Epithelial cell of prostate (primary cell): ENCODE data around the gene ZNF521.

Source experiments
- DNase-seq: peaks from one replicate; pipeline ENCODE4 v3.0.0-alpha.2; 2011; ENCODE audit warnings: low read depth, low spot score
- H3K27ac ChIP-seq: fragments of 450-650 bp; 2 replicates; pipeline ENCODE4 v1.5.1; 2017; ENCODE audit warnings: mild to moderate bottlenecking

ZNF521 gene

DNA sequence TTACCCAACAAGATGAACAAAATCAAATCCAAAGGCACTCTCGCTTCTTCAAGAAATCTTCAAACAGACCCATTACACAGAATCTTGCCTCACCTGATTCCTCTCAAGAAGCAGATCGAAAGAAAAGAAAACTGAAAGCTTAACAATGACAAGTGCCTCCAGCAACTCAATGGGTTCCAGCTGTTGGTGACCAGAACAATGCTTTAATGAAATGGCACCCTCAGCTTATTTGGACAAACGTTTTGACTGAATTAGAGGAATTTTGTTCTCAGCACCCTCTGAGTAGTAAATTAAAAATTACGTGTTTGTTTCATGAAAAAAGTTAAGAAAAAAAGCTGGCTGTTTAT is 211.0 kb downstream of the ZNF521 start:
- H3K27ac ChIP-seq, result no peak overlapping the region
- no peak for DNase-seq

DNA sequence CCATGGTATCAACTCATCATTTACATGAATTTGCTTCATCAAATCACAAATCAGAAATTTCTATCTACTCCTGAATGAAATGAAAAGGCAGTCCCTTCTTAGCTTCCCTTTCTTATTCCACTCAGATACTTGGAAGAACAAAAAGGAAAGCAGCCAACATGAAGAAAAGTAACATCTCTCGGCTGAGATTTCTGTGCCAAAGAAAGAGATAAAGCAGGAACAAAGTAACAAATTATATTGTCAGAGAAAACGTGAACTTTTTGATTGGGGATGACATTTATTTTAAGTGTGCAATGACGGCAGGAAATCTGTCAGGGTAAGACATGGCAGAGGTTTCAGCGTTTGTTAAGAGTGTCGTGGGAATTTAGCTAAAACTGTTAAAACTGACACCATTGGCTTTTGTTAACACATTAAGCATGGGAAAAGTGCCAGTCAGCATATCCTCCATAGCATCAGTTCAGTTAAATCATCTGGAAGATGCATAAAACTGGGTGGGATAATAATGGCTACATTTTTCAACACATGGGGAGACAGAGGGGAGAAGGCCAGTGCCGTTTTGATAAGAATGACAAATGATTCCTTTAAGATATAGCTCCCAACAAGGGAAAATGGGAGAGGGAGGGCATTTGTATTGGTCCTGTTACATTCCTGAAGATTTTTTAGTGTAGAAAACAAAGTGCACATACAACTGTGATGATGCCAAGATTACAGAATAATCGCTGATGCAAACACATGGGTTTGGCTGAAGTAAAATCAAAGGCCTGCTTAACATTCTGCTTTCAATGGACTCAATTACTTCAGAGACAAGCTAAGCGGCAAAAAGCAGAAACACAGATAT is 211.6 kb downstream of the ZNF521 start:
- no peak overlapping the region for H3K27ac ChIP-seq
- no peak for DNase-seq

DNA sequence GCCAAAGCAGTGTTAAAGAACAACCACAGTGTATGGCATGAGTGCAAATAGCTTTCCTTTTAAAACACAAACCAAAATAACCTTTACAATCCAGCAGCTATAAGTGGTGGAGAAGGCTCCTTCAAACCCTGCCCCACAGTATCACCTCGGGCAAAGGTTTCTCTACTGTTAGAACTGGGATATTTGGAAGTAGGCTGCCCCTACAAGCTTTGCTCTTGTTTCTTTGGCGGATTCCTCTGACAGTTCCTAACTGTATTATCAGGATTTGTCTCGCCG is 214.8 kb downstream of the ZNF521 start:
- DNase-seq, result no peak

DNA sequence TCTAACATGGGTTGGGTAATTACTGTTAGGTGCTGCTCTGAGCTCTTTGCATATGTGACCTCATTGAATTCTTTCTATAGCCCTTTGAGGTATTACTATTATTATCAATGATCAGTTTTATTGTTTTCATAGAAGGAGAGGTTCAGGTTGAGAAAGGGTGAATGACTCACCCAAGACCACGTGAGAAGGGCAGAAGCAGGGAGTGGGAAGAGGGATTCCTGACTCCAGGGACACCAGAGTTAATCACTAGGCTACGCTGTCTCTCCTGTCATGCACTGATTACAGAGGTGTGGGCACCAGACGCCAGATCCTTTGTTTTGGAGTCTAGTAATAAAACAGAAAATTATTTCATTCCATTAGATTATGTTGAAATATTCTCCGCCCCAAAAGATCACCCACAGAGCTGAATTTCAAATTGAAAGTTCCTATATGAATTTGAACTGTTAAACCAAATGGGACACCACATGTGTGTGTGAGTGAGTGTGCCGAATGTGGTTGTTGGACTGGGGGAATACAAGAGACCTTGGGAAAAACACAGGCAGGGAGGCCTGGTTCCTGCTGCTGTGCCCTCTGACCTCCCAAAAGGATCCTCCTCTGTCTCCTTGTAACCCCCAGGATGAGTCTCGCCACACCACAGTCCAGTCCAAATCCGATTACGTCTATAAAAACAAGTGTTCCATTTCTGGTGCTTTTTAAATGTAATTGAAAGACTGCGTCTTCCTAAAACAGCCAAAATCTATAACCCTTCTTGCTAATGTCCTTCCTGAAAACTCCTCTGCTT is 215.4 kb downstream of the ZNF521 start:
- no peak for DNase-seq
- no peak overlapping the region for H3K27ac ChIP-seq

More for the DNA sequence above, 214.8 kb downstream of the ZNF521 start:
- no peak overlapping the region for H3K27ac ChIP-seq

DNA sequence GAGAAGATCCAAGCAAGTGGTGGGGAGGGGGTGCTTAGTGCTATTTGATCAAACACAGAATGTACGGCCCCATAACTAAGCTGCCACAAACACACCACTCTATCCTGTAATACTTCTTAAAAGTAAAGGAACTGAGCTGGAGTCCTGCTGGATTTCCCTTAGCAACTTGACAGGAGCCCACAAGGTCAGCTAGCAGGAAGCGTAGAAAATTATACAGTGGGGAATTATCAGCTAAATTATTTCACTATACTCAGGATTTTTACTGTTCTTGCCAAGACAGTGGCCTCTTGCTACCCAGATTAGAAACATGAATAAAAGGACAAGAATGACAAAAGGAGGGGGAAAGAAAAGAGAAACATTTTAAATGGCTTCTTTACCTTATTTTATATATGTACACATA is 217.1 kb downstream of the ZNF521 start:
- DNase-seq, result no peak
- H3K27ac ChIP-seq, result no peak overlapping the region

DNA sequence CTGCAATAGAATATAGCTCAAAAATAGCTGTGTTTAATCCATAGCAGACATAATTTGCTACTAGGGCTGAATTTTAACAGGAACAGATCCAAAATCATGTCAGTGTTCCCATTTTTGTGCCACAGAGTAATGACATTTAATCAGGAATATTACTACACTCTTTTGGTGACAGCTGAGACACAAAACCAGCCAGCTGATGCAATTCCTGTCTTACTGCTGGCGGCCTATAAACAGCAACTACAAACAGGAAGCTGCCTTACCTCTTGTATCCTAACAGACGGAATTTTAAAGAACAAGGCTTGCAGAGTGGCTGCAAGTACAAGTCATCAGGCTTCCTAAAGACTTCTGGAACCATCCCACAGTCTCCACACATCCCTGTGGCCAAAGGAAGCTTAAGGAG is 218.1 kb downstream of the ZNF521 start:
- no peak for DNase-seq
- no peak overlapping the region for H3K27ac ChIP-seq

DNA sequence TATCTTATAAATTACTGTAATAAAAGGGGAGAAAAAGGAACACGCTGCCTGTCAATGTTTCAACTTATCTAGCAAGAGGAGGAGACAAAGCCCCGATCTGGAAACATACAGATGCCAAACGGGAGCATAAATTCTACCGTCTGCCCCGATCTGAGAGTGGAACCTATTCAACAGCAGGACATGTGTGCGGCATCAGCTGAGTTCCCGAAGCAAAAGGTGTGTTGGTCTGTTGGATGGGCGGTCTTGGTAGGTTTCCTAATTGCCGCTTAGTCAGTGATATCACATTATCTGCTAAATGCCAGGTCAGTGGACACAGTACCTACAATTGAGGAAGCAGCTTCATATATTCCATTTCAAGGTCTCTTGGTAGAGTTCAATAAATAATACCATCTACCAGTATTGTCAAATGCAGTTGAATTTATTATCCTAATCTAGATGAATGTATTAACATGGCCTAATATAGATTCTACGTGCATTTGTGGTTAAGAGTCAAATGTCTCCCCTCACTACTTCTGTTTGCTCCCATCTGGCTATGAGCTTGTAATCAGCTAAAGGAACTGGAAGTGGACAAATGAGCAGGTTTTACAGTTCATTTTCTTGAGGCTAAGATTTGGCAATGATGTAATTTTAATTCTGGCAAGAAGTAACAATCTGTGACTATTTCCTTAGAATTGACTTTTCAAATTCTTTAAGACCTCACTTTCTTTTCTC is 219.0 kb downstream of the ZNF521 start:
- no peak overlapping the region for H3K27ac ChIP-seq

DNA sequence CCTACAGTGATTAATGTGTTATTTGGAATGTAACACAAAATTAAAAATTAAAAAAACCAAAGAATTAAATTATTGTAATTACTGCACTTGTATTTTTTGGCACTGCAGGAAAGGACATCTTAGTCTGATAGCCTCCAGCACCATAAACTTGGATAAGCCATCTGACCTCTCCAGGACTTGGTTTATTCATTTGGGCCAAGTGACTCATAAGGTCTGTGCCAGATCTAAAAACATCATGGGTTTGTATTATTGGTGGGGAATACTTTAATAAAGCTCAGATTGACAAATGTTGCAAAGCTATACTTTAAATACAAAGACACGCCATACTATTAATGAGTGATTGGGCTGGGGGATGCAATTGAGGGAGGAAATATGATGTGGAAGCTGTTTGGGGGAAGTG is 225.2 kb downstream of the ZNF521 start:
- no peak overlapping the region for H3K27ac ChIP-seq
- DNase-seq, result no peak

More for the DNA sequence above, 219.0 kb downstream of the ZNF521 start:
- DNase-seq, result no peak

DNA sequence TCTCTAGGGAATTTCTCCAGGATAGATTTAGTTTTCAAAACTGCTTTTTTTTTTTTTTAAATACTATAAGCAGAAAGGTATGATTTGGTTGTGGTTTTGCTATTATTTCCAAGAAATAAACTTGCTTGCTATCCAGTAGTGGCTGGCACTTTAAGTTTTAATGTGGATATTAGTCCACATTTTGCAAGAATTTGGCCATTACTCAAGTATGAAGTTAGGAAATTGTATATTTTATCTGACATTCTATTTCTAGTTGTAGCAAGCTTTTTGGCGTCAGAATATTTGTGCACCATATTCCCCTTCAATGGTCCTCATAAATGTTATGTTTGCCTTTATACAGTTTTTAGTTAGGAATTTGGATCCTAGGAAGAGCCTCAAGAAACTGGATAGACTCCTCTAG is 226.3 kb downstream of the ZNF521 start:
- DNase-seq, result no peak
- H3K27ac ChIP-seq, result no peak overlapping the region

DNA sequence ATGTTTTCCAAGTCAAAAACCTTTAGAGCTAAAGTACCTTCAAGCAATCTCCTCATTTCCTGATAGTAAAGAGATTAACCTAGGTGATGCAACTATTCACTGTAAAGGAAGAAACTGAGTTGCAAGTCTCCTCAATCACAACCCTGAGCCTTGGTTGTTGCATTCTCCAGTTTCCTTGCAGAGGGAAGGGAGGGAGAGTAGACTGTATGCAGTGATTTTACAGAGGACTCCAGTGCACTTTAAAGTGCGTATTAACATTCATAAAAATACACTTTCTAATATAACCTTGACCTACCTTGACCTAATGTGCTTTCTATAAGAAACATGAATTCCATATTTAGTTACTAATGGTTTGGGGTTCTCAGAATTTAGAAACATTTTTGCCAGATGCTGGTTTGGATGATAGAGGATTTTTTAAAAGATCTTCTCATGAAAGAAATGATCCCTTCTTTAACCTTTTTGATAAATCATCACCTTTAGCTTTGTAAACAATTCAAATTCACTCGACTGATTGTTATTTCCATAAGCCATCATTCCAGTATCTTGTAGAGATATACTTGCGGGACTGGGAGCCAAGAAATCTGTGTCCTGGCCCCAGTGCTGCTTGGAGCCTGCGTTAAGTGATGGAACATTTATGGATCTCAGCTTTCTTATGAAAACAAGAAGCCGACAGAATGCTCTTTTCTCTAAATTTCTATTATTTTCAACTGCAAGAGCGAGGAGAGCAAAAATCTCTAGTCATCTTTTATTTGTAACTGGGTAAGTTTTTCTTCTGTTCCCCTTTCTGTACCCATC is 228.3 kb downstream of the ZNF521 start:
- no peak overlapping the region for H3K27ac ChIP-seq
- DNase-seq, result no peak

DNA sequence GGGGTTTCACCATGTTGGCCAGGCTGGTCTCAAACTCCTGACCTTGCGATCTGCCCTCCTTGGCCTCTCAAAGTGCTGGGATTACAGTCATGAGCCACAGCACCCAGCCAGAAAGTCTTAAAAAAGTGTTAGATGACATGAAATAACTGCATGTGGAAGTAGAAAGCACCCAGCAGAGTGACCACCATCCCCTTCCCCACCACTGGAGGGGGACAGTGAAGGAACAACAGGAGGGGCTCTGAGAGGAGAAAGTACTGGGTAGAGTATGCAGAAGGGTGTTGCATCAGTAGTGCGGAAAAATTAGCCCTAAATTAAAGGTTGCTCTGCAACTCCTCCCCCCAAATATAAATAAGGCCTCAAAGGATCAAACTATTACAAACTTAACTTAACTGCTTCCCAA is 230.5 kb downstream of the ZNF521 start:
- no peak overlapping the region for H3K27ac ChIP-seq
- DNase-seq, result no peak

DNA sequence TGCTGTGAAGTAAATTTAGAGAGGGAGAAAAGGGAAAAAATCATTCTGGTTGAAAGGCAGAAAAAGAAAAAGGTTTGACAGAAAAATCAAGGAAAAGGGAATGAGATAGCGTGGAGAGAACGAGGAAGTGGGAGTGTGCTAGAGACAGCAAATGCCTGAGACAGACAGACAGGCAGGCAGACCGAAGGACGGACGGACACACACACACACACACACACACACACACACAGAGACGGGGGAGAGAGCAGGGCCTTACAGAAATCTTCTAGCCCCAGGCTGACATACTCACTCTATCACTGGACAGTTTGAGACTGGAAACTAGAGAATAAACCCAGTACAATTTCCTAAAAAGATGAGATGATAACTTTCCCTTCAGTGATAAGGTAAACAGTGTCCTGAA is 238.4 kb downstream of the ZNF521 start:
- DNase-seq, result no peak
- no peak overlapping the region for H3K27ac ChIP-seq

DNA sequence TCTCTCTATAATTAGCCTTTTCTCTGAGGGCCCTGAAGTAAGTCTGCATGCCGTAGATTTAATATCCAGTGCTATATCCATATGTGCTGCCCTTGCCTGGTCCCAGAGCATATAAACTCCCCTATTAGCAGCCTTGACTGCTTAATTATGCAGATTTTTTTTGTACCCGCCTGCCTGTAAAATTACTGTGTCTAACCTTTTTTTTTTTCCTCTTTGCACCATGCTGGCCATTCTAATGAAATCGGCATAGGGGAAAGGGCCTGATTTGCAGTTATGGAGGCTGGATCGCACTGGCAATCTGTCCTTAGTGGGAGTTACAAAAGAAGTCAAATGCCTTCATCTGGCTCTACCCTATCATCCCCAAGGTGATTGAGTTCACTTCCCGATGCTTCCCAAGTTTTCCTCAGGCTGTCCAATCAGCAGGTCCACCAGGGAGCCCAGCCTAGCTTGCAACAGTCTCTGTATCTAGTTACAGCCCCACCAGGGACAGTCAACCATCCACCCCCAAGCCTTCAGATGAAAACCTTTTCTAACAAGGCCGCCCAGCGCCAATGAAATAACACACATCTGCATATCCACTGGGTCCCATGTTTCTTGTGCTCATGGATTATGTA is 239.0 kb downstream of the ZNF521 start:
- no peak overlapping the region for H3K27ac ChIP-seq
- no peak for DNase-seq

DNA sequence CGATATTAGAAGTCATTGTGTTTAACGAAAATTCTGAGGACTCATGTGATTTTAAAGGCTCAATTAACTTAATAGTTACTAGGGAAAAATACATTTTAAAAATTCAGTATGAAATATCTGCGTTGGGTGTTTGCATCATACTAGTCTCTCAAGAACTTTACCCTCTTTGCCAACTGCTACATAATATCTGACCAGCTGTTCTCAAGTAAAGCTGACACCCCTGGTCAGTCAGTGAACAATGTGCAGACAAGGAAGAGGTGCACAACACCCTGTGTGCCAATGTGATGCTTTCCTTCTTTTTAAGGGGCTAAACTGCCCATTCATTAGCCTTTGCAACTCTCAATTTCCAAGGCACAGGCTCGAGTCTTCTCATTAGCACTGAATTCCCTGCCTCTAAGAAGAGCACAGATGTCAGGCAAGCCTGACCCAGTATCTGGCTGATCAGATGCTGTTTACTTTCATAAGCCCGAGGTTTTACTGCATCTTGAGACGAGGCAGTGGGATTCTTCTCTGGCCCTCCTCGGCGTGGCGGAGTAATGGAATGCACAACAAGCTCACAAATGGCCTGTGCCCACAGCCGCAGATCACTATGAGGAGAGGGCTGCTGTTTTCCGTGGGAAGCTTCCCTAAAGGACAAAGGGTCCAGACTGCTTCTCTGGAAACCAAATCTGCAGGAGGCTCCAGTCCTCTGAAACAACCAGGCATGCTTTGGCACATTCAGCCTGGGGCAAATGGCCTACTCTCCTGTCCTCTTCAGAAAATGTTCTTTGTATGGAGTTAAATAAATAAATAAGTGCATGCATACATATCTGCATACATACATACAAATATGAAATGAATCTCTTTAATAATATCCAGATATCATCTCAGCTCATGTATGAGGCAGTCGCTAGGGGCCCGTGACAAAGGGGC is 240.3 kb downstream of the ZNF521 start:
- H3K27ac ChIP-seq, result no peak overlapping the region
- DNase-seq, result no peak

DNA sequence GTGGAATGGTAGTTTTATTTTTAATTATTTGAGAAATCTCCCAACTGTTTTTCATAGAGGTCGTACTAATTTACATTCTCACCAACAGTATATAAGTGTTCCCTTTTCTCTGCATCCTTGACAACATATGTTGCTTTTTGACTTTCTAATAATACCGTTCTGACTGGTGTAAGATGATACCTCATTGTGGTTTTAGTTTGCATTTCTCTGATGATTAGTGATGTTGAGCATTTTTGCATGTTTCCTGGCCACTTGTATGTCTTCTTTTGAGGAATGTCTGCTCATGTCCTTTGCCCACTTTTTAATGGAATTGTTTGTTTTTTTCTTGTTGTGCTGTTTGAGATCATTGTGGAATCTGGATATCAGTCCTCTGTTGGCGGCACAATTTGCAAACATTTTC is 242.5 kb downstream of the ZNF521 start:
- H3K27ac ChIP-seq, result no peak overlapping the region
- no peak for DNase-seq

DNA sequence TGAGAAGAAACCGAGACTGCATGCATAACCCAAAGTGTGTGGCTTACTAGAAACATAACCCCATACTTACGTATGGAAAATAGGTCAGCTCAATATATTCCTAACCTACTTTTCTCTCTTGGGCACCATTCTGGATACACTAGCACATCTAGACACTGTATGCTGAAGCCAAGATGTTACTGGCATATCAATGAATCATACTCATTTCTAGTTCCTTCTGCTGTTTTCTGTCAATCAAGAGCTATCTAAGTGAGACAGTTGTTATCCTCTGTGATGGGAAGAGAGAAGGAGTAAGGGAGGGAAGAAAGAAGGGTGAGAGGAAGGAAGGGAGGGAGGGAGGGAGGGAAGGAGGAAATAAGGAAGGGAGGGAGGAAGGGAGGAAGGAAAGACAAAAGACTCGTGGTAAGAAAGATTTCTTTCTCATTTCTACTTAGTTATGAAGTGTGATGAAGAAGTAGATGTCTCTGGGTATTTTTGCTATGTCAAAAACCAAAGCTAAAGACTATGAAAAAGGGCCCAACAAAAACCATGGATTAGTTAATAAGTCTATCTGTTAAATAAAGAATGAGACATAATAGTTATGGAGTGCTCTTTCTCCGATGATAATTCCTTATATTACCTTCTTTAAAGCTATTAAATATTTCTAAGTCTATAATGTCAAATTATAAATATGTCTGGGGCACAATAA is 248.4 kb downstream of the ZNF521 start:
- no peak for DNase-seq

DNA sequence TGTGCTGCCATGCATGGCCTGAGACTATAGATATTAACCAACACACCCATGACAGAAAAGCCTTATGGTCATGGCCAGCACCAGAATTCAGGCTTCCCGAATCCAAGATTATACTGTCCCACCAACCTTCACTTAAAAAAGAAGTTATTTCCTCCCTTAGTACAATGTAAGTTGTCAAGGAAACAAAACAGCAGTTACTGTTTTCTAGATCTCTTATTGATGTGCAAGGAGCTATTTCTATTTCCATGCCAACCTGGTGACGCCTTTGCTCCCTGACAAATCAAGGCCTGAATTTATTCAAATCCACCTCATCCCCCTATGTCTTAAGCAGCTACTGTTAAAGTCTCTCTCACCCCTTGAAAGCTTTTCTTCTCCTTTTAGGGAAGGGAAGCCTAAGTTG is 249.3 kb downstream of the ZNF521 start:
- no peak for DNase-seq

More for the DNA sequence above, 248.4 kb downstream of the ZNF521 start:
- H3K27ac ChIP-seq, result no peak overlapping the region

DNA sequence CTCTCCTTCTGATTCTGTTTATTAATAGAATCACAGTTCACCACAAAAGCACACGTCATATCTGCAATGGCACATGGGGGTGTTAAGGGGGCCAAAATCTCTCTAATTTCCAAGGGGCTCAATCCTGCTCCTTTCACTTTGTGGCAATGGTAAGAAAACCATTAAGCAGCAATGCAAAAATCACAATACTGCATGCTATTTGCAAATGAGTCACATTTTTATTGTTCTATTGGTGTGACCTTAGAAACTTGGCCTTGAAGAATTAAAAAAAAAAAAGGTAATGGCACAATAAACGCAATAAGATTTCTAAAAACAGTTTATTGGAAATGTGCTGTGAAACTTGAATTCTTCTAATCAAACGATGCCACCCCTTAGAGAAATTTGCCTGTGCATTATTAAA is 251.5 kb downstream of the ZNF521 start:
- no peak for DNase-seq
- no peak overlapping the region for H3K27ac ChIP-seq

More for the DNA sequence above, 249.3 kb downstream of the ZNF521 start:
- H3K27ac ChIP-seq, result no peak overlapping the region
